GM21717 (cell line): ENCODE data around the gene HPSE2.
A peak's percentile ranks its signal among the peaks of the same experiment; 100 is the strongest.

ENCODE experiments used
- ATAC-seq: cut with Tn5 transposase; IDR thresholded peaks from one replicate; pipeline ENCODE4 v1.9.1; 2021; ENCODE audit warnings: mild to moderate bottlenecking, moderate library complexity; ENCODE audit not compliant: unreplicated experiment

Gene HPSE2

GRCh38 chr10:98855403-98856189 is 380.1 kb downstream of the HPSE2 start:
- peak; percentile 61 for ATAC-seq

GRCh38 chr10:98852686-98853085 is 383.0 kb downstream of the HPSE2 start:
- ATAC-seq, result no peak

GRCh38 chr10:98848361-98848760 is 387.3 kb downstream of the HPSE2 start:
- ATAC-seq, result no peak

GRCh38 chr10:98846787-98847186 is 388.9 kb downstream of the HPSE2 start:
- ATAC-seq, result no peak

- no peak for ATAC-seq
Measured at GRCh38 chr10:98833542-98833941, 402.1 kb downstream of the HPSE2 start.

- no peak for ATAC-seq
Measured at GRCh38 chr10:98832738-98833137, 402.9 kb downstream of the HPSE2 start.

- ATAC-seq, result no peak
Measured at GRCh38 chr10:98832196-98832595, 403.5 kb downstream of the HPSE2 start.

- ATAC-seq, result no peak
Measured at GRCh38 chr10:98831391-98831790, 404.3 kb downstream of the HPSE2 start.

- ATAC-seq, result no peak
Measured at GRCh38 chr10:98825741-98826140, 409.9 kb downstream of the HPSE2 start.

GRCh38 chr10:98817396-98817795 is 418.3 kb downstream of the HPSE2 start:
- no peak for ATAC-seq

GRCh38 chr10:98815039-98815885 is 420.4 kb downstream of the HPSE2 start:
- ATAC-seq, result no peak

- no peak for ATAC-seq
Measured at GRCh38 chr10:98814470-98814869, 421.2 kb downstream of the HPSE2 start.

GRCh38 chr10:98808282-98808892 is 427.3 kb downstream of the HPSE2 start:
- ATAC-seq, result no peak

- no peak for ATAC-seq
Measured at GRCh38 chr10:98800263-98800662, 435.4 kb downstream of the HPSE2 start.

GRCh38 chr10:98795467-98795866 is 440.2 kb downstream of the HPSE2 start:
- no peak for ATAC-seq

GRCh38 chr10:98790817-98791216 is 444.8 kb downstream of the HPSE2 start:
- ATAC-seq, result no peak

- no peak for ATAC-seq
Measured at GRCh38 chr10:98778277-98778759, 457.3 kb downstream of the HPSE2 start.

GRCh38 chr10:98758463-98758862 is 477.2 kb downstream of the HPSE2 start:
- no peak for ATAC-seq

GRCh38 chr10:98748298-98748697 is 487.4 kb downstream of the HPSE2 start:
- ATAC-seq, result no peak

GRCh38 chr10:98745645-98746044 is 490.0 kb downstream of the HPSE2 start:
- ATAC-seq, result no peak

- no peak for ATAC-seq
Measured at GRCh38 chr10:98720551-98720950, 515.1 kb downstream of the HPSE2 start.
